ENCODE data around the gene PPP1R1B. TPM values are rescaled to one million over a fixed set of nuclear protein-coding genes. Genes with fewer than 3 reads are reported as not detected.

The PPP1R1B gene
- total RNA-seq, 4 donors from 2014 or later: 1.5 to 5.1 TPM; not detected in 2

DNA sequence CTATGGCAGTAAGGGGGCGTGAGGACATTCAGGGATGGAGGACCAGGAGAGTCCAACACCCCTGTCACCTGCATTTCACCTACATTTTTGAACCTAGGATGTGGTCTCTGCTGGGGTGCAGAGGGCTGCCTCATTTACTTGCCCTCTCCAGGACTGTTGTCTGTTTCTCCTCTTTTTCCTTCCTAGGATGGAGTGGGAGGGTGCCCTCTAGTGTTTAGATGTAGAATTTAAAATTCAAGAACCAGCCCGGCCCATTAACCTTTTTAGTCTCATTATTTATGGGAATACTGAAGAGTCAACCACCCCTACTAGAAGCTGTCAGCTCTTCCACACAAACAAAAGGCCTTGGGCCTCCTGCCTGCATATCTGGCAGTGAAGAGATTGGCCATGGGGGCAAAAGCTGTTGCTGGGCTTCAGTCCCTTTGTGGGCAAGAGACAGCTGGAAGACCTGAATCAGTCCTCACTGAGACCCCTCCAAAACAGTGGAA, 7.7 kb downstream of the PPP1R1B start:
- Histone ChIP-seq H3K4me3 (no peak overlapping the region), H3K4me1 (peaks cover 26 to 31% of the 10 kb centered on the region in 2 donors), H3K36me3 (no peaks in the 10 kb centered on the region), H3K9me3 (no peaks in the 10 kb centered on the region), H3K27ac (no peak overlapping the region), H3K27me3 (no peaks in the 10 kb centered on the region)
- intact Hi-C loops (cut with DNase I; ENCODE audit: low total_unique reads) (no loop called here), in situ Hi-C loops (cut with MboI; ENCODE audit: low sequenced_read_pairs in 4 of 4) (no loop called here)
- no peak for ATAC-seq
- DNase-seq: no peak
- TF ChIP-seq POLR2A (IDR thresholded peaks at IDR 0.05): no peak
- peak; percentile 54 to 81 (median 66) for TF ChIP-seq CTCF (IDR thresholded peaks at IDR 0.05 in 4 of 5, conservative IDR thresholded peaks at IDR 0.05 in 1 of 5)

DNA sequence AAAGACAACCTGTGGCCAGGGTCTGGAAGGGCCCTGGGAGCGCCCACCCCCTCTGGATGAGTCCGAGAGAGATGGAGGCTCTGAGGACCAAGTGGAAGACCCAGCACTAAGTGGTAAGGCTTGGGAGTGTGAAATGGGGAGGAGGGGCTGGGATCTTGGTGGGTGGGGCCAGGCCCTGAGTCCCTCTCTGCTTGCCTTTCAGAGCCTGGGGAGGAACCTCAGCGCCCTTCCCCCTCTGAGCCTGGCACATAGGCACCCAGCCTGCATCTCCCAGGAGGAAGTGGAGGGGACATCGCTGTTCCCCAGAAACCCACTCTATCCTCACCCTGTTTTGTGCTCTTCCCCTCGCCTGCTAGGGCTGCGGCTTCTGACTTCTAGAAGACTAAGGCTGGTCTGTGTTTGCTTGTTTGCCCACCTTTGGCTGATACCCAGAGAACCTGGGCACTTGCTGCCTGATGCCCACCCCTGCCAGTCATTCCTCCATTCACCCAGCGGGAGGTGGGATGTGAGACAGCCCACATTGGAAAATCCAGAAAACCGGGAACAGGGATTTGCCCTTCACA, 8.9 kb downstream of the PPP1R1B start:
- intact Hi-C loops (cut with DNase I; ENCODE audit: low total_unique reads): loop anchor here (2.0 to 5.0 kb wide), 3 partner anchors 13 to 117 kb away; partner anchors contain the start of gene TCAP
- Histone ChIP-seq H3K36me3 (no peaks in the 10 kb centered on the region), H3K9me3 (no peaks in the 10 kb centered on the region), H3K27ac (peak overlapping the region; percentile 93 to 99 (median 94)), H3K4me3 (no peak overlapping the region), H3K27me3 (no peaks in the 10 kb centered on the region), H3K4me1 (peaks cover 31 to 38% of the 10 kb centered on the region in 2 donors)
- no peak for DNase-seq
- TF ChIP-seq POLR2A (IDR thresholded peaks at IDR 0.05) (no peak), CTCF (IDR thresholded peaks at IDR 0.05 in 4 of 5, conservative IDR thresholded peaks at IDR 0.05 in 1 of 5) (no peak)
- in situ Hi-C loops (cut with MboI; ENCODE audit: low sequenced_read_pairs in 4 of 4): no loop called here
- no peak for ATAC-seq

DNA sequence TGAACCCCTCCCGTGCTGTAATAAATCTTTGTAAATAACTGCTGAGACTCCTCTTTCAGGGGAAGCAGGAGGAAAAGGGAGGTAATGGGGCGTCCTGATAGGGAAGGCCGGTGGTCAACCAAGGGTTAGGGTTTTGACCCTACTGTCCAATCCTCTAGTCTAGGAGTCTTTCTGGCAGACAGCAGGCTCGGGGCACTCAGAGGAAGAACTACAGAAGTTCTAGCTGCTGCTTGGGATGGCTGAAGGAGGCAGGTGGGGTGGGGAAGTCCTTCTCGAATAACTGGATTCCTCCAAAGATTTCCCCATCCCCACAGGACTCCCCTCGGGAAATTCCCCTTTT, 9.8 kb downstream of the PPP1R1B start:
- in situ Hi-C loops (cut with MboI; ENCODE audit: low sequenced_read_pairs in 4 of 4): no loop called here
- ATAC-seq: peak; percentile 15 to 16
- intact Hi-C loops (cut with DNase I; ENCODE audit: low total_unique reads): loop anchor here (2.0 to 5.0 kb wide), 3 partner anchors 14 to 116 kb away; partner anchors contain the start of gene TCAP
- Histone ChIP-seq H3K27me3 (no peaks in the 10 kb centered on the region), H3K9me3 (no peaks in the 10 kb centered on the region), H3K27ac (peak overlapping the region; percentile 93 to 99 (median 94)), H3K4me3 (peak overlapping the region; percentile 76 to 97 (median 92)), H3K36me3 (no peaks in the 10 kb centered on the region), H3K4me1 (peaks cover 38 to 42% of the 10 kb centered on the region in 2 donors)
- TF ChIP-seq CTCF (IDR thresholded peaks at IDR 0.05 in 4 of 5, conservative IDR thresholded peaks at IDR 0.05 in 1 of 5): no peak
- no peak for TF ChIP-seq POLR2A (IDR thresholded peaks at IDR 0.05)
- no peak for DNase-seq

DNA sequence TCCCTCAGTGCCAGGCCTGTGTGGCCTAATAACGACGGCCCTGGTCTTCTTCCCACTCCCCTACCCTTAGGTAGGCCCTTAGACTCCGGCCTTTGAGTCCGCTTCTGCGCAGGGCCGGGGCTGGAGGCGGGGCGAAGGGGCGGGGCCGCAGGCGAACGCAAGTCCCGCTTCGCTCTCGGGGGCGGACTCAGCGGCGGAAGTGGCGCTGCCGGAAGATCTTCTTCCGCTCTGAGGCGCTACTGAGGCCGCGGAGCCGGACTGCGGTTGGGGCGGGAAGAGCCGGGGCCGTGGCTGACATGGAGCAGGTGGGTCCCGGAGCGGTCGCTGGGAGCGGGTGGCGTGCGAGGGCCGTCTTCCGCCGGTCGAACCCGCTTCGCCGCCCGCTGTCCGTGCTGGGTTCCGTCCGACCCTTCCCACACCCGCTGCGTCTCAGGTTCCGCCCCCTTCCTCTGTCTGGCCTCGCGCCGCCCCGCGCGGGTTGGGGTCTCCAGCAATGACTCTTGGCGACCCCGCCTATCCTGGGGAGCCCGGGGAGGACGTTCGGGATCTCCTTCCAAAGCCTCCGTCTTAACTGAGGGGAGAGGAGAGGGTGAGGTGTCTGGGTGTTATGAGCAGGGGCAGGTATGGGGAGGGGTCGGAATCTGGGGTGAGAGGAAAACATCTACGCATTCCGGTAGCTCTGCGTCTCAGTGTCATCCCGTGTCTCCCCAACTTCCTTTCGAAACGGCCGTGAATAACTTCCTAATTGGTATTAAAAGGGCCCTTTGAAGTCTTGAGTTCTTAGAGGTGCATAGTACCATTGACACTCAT, 10.4 kb downstream of the PPP1R1B start, which contains the start of gene STARD3:
Gene STARD3 (plus strand): TSS at position 218 of the 810 bp plus-strand sequence. CDS start 16,388 bp downstream, outside the sequence.
- H3K4me3 ChIP-seq: peak within 1 kb of the TSS; percentile 76 to 97 (median 92)
- H3K27me3 ChIP-seq: no peaks in the 10 kb centered on the region
- H3K9me3 ChIP-seq: no peaks in the 10 kb centered on the region
- DNase-seq (peak; percentile 84 to 89), ATAC-seq (peak; percentile 92 to 93)
- TF ChIP-seq CTCF (IDR thresholded peaks at IDR 0.05 in 4 of 5, conservative IDR thresholded peaks at IDR 0.05 in 1 of 5) (peak in 3 of 5 experiments; percentile 16 to 44 (median 26)), POLR2A (IDR thresholded peaks at IDR 0.05) (peak; percentile 46 to 56)
- in situ Hi-C loops (cut with MboI; ENCODE audit: low sequenced_read_pairs in 4 of 4) (no loop called here), intact Hi-C loops (cut with DNase I; ENCODE audit: low total_unique reads) (loop anchor here (1.0 to 5.0 kb wide), 4 partner anchors 14 to 115 kb away; partner anchors contain the start of genes MIEN1 and TCAP)
- H3K36me3 ChIP-seq: no peaks in the 10 kb centered on the region
- peaks cover 41 to 48% of the 10 kb centered on the region in 2 donors for H3K4me1 ChIP-seq
- H3K27ac ChIP-seq: peak within 1 kb of the TSS; percentile 93 to 99 (median 94)

Measured in gastrocnemius medialis (tissue), 4 donors.